Hepatocyte (in vitro differentiated cells): ENCODE results near the gene SND1. TPM values are rescaled to one million over a fixed set of nuclear protein-coding genes. Genes with fewer than 3 reads are reported as not detected.

Experiments used
- DNase-seq: peaks from one replicate; pipeline ENCODE4 v3.0.0-alpha.2; 2016; ENCODE audit warnings: low spot score
- H2AFZ ChIP-seq: fragments of 200-600 bp; sonication (generic); 2 replicates; pipeline ENCODE4 v1.6.0; 2016; ENCODE audit warnings: antibody characterized with exemption, mild to moderate bottlenecking
- H3K27ac ChIP-seq: fragments of 200-600 bp; sonication (generic); 2 replicates; pipeline ENCODE4 v1.5.1; 2016; ENCODE audit warnings: mild to moderate bottlenecking
- H3K27me3 ChIP-seq: fragments of 200-600 bp; sonication (generic); 2 replicates; pipeline ENCODE4 v1.6.1; 2016
- H3K36me3 ChIP-seq: fragments of 200-600 bp; sonication (generic); replicated peaks from 2 replicates; pipeline ENCODE4 v1.5.1; 2016; ENCODE audit warnings: low read depth; ENCODE audit not compliant: insufficient read depth
- H3K4me1 ChIP-seq: fragments of 200-600 bp; sonication (generic); 2 replicates; pipeline ENCODE4 v1.5.1; 2016; ENCODE audit warnings: mild to moderate bottlenecking, moderate library complexity; ENCODE audit not compliant: insufficient read depth
- H3K4me2 ChIP-seq: fragments of 200-600 bp; sonication (generic); 2 replicates; pipeline ENCODE4 v1.6.0; 2016
- H3K4me3 ChIP-seq: fragments of 200-600 bp; sonication (generic); 2 replicates; pipeline ENCODE4 v1.5.1; 2016; ENCODE audit warnings: mild to moderate bottlenecking
- H3K79me2 ChIP-seq: fragments of 200-600 bp; sonication (generic); 2 replicates; pipeline ENCODE4 v1.6.0; 2017; ENCODE audit warnings: mild to moderate bottlenecking
- H3K9me2 ChIP-seq: fragments of 200-600 bp; sonication (generic); replicated peaks from 2 replicates; pipeline ENCODE4 v1.6.0; 2017; ENCODE audit warnings: mild to moderate bottlenecking; ENCODE audit not compliant: insufficient read depth
- H3K9me3 ChIP-seq: fragments of 200-600 bp; sonication (generic); 2 replicates; pipeline ENCODE4 v1.5.1; 2016; ENCODE audit warnings: low read depth, mild to moderate bottlenecking
- H4K20me1 ChIP-seq: fragments of 200-600 bp; sonication (generic); 2 replicates; pipeline ENCODE4 v1.6.0; 2016; ENCODE audit warnings: mild to moderate bottlenecking; ENCODE audit not compliant: insufficient read depth, poor library complexity, severe bottlenecking
- EZH2 ChIP-seq: fragments of 200-600 bp; sonication (generic); IDR thresholded peaks from 2 replicates; pipeline ENCODE4 v1.6.1; 2016; ENCODE audit warnings: antibody characterized with exemption, mild to moderate bottlenecking, borderline replicate concordance
- EZH2phosphoT487 ChIP-seq: fragments of 200-600 bp; sonication (generic); IDR thresholded peaks from one replicate; pipeline ENCODE4 v1.6.1; 2018; ENCODE audit warnings: antibody characterized with exemption, mild to moderate bottlenecking, low read depth, moderate library complexity; ENCODE audit not compliant: unreplicated experiment, severe bottlenecking
- WGBS: methylation state at CpG from one replicate; pipeline ENCODE4 v1.1.6; 2016; ENCODE audit warnings: low lambda C conversion rate; ENCODE audit errors: missing lambda C conversion rate; 5-methylcytosine and 5-hydroxymethylcytosine counted together
- polyA plus RNA-seq: library from polyadenylated mRNA; unstranded; fragments of >200 nt; fragmentation: Nextera tagmentation; extraction: Ambion mirVana; gene quantifications from 2 replicates; pipeline ENCODE4 v1.2.1, GENCODE V29; 2016
- total RNA-seq: library from RNA; depleted of rRNA; stranded (reverse); fragments of >200 nt; gene quantifications from 2 replicates; pipeline ENCODE4 v1.2.3, GENCODE V29; 2014
- TF ChIP-seq, protein P1 (sequence below): fragments of 200-600 bp; sonication (generic); IDR thresholded peaks from 2 replicates; pipeline ENCODE4 v1.5.1; 2016; ENCODE audit warnings: antibody characterized with exemption, mild to moderate bottlenecking; ENCODE audit not compliant: poor library complexity

The SND1 gene
- total and polyA plus RNA-seq, 2 experiments from 2014 or later: 141 to 200 TPM

- H4K20me1 ChIP-seq: peaks cover 30% of the 10 kb centered on the region
- H3K4me3 ChIP-seq: peak overlapping the region; percentile 13
- H3K36me3 ChIP-seq: no peaks in the 10 kb centered on the region
- H3K79me2 ChIP-seq: peaks cover 37% of the 10 kb centered on the region
- no peaks in the 10 kb centered on the region for H3K9me2 ChIP-seq
- H3K27me3 ChIP-seq: no peaks in the 10 kb centered on the region
- H3K4me2 ChIP-seq: peak overlapping the region; percentile 72
- TF ChIP-seq, protein P1, sequence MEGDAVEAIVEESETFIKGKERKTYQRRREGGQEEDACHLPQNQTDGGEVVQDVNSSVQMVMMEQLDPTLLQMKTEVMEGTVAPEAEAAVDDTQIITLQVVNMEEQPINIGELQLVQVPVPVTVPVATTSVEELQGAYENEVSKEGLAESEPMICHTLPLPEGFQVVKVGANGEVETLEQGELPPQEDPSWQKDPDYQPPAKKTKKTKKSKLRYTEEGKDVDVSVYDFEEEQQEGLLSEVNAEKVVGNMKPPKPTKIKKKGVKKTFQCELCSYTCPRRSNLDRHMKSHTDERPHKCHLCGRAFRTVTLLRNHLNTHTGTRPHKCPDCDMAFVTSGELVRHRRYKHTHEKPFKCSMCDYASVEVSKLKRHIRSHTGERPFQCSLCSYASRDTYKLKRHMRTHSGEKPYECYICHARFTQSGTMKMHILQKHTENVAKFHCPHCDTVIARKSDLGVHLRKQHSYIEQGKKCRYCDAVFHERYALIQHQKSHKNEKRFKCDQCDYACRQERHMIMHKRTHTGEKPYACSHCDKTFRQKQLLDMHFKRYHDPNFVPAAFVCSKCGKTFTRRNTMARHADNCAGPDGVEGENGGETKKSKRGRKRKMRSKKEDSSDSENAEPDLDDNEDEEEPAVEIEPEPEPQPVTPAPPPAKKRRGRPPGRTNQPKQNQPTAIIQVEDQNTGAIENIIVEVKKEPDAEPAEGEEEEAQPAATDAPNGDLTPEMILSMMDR: no peak
- TF ChIP-seq EZH2 (no peak), EZH2phosphoT487 (no peak)
- peak overlapping the region; percentile 59 for H2AFZ ChIP-seq
- H3K9me3 ChIP-seq: no peaks in the 10 kb centered on the region
- DNase-seq: no peak
- WGBS: 48% methylated on average over 28 of the region's 29 CpGs
- H3K4me1 ChIP-seq: peaks cover 33% of the 10 kb centered on the region
- peak overlapping the region; percentile 97 for H3K27ac ChIP-seq
These were observed 993 bp upstream of the SND1 start for GRCh38 chr7:127650847-127651555.

DNA sequence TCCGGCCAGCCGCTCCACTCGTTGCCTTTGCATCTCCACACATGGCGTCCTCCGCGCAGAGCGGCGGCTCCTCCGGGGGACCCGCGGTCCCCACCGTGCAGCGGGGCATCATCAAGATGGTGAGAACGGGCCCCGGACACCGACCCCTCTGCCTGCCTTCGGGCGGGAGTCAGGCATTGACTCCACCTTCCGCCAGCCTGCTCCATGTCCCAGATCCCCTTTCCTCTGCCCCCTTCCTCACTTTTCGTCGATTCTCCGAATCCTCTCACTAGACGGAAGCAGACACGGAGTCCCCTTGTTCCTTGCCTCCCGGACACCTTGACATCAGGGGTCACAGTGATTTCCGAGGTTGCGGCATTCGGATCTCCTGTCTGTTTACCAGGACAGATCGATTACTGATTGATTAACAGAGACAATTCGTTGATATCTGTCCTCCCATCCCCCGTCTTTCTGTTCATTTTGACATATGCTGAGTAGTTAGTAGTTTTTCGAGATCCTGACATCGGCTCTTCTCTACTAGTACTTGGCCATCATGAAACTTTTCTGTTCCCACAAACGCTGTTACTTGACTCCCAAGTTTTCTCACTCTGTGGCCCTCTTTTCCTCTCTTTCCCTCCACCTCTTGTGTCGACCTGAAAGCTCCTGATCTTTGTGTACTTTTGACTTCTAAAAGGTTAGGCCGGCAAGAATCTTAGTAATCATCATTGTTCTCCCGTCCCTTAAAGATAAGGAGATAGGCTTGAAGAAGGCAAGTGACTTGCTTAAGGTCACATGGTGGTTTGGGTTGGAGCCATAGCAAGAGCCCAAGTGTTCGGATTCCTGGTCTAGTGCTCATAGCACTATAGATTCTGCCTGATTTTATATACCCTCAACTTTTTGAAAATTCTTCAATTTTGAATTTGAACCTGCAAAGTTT, 597 bp downstream of the SND1 start:
- DNase-seq: no peak
- TF ChIP-seq, protein P1: no peak
- no peak for TF ChIP-seq EZH2phosphoT487
- TF ChIP-seq EZH2: no peak
- Histone ChIP-seq H2AFZ (peak overlapping the region; percentile 17), H3K4me1 (peaks cover 33% of the 10 kb centered on the region), H3K9me2 (no peaks in the 10 kb centered on the region), H4K20me1 (peaks cover 46% of the 10 kb centered on the region), H3K9me3 (no peaks in the 10 kb centered on the region), H3K36me3 (no peaks in the 10 kb centered on the region), H3K79me2 (peaks cover 53% of the 10 kb centered on the region), H3K4me3 (peak overlapping the region; percentile 63), H3K4me2 (peak overlapping the region; percentile 75), H3K27me3 (no peaks in the 10 kb centered on the region), H3K27ac (peak overlapping the region; percentile 88)
- 3% methylated on average over 38 of the region's 38 CpGs for WGBS

GRCh38 chr7:127653396-127653795, 1.4 kb downstream of the SND1 start:
- Histone ChIP-seq H2AFZ (no peak overlapping the region), H3K4me2 (peak overlapping the region; percentile 75), H3K9me3 (no peaks in the 10 kb centered on the region), H3K27me3 (no peaks in the 10 kb centered on the region), H4K20me1 (peaks cover 54% of the 10 kb centered on the region), H3K4me1 (peaks cover 33% of the 10 kb centered on the region), H3K27ac (no peak overlapping the region), H3K9me2 (no peaks in the 10 kb centered on the region), H3K4me3 (peak overlapping the region; percentile 63), H3K79me2 (peaks cover 61% of the 10 kb centered on the region), H3K36me3 (no peaks in the 10 kb centered on the region)
- 75% methylated on average over 4 of the region's 4 CpGs for WGBS
- no peak for DNase-seq
- TF ChIP-seq EZH2 (no peak), EZH2phosphoT487 (no peak)
- TF ChIP-seq, protein P1: no peak
